DMS79 (cell line): ENCODE data around the gene CAPZA1.

Experiments used
- DNase-seq: peaks from one replicate; lab custom pipeline; 2025; lab: John Stamatoyannopoulos, UW

The CAPZA1 gene

DNA sequence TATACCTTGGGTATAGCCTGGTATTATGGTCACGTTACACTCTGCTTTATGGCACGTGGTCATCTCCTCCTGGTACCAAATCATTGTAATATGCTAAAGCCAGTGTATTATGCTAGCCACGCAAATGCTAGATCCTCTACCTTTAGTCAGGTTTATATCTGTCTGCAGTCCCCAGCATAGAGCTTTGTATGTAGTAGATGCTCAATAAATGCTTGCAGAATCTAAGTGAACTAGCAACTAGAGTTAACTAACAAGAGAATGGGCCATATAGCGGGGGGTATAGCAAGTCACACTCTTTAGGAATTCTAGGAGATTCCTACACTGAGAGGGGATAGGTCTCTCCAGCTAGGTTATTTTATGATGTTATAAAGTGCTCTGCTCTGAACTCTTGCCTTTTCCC is 57.9 kb downstream of the CAPZA1 start:
- no peak for DNase-seq

DNA sequence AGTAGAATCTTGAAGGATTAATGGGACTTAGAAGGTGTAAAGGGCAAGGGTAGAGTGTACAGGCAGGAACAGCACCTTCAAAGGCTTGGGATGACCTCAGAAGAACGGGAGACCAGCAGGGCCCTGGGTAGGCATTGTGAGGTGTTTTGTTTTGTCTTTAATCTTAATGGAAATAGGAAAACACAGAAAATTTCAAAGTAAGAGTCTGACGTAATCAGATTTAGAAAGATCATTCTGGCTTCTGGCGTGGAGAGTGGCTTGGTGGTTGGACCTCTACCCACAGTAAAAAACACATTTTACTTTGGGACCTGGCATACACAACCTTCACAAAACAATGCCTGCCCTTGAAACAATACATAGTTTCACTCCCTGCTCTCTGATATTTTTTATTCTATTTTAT is 59.0 kb downstream of the CAPZA1 start:
- DNase-seq, result no peak

DNA sequence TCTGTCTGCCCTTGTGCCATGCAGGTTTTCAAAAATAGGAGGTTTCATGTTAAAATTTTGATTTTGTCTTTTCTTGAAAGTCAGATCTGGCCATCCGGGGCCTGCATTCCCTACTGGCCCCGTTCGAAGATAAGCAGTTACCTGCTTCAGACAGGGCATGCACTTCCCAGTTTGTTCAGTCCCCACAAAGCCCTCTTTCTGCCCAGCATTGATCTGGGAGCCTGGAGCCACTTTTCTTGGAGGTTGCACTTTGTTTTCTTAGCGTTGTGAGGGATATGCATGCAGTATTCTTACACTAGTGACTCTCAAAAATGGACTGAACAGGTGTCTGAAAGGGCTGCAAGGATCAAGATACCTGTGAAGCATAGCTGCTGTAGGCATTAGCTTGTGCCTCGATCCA is 66.3 kb downstream of the CAPZA1 start:
- no peak for DNase-seq

DNA sequence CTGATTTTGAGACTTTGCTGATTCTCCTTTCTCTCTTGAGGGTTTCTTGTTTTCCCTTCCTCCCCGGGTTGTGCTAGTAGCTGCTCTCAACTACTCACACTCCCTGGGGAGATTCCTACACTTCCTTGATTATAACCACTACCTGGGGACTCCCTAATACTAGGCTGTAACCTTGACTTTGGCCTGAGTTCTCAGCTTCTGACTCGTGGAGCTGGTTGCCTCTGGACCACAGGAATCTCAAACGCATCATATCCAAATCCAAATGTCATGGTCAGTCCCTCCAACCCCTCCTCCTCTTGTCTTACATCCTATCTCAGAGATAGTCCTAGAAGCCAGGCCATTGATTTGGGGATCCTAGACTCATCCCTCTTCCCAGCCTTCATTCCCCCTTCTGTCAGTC is 66.8 kb downstream of the CAPZA1 start:
- no peak for DNase-seq

DNA sequence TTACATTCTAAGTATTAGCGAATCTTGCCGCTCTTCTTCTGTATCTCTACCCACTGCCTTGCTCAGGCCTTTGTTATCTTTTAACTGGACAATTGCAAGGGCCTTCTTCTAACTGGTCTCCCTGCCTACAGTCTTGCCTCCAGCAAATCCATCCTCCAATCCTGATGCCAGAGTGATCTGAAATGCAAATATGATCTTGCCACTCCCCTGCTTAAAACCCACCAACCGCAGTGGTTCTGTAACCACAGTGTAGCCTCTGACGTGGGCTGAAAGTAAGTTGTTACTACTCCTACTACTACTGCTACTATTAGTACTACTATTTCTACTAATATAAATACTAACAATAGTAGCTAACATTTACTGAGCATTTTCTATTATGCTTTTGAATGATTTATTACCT is 67.2 kb downstream of the CAPZA1 start:
- no peak for DNase-seq

DNA sequence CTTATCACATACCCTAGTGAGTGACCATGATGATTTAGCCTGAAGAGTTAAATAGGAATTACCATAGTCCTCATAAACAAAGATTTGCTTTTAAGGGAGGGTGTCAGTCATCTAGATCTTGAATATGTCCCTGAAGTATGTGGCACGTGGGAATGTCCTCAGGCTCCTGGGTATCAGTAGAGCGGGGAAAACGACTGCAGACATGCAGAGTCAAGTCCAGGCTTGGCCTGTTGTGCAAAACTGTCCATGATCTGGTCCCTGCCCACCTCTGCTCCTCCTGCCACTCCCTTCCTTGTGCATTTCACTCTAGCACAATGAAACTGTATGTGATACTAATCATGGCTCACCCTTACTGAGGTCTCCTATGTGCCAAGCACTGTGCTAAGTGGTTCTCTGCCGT is 67.7 kb downstream of the CAPZA1 start:
- DNase-seq, result no peak

DNA sequence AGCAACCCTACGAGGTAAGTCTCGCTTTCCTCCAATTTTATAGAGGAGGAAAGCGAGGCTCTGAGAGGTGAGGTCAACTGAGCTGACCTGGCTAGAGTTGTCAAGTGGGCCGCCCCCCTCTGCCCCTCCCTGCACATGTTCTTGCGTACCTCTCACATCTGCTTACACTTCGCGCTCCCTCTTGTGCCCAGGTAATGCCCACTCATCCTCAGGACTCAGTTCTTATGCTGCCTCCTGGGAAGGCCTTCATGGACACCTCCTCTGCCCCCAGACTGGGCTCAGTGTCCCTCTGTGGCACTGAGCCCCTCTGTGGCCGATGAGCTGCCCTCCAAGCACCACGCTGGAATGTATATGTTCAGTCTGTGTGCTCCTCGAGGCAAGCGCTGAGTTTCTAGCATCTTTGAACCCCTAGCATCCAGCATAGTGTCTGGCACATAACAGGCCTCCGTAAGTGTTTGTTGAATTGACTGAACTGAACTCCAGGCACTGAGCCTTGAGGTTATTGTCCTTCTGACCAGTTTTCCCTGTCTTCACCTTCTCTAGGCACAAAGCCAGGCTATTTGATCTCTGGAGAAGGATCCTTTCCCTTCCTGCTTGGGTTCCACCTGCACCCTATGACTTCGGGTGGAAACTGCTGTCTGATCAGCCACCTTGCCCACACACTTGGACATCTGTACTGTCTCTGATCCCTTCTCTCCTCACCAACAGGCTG is 68.3 kb downstream of the CAPZA1 start:
- no peak for DNase-seq

DNA sequence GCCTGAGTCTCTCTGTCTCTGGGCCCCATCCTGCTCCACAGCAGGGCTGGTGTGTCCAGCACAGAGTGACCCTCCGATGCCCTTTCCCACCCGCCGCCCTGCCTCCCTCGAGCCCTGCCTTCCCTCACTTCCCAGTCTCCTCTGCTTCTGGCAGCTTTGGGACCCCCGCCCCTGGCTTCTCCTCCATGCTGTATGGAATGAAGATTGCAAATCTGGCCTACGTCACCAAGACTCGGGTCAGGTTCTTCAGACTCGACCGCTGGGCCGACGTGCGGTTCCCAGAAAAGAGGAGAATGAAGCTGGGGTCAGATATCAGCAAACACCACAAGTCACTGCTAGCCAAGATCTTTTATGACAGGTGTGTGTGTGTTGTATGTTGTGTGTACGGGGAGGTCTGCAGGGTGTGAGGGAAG is 69.2 kb downstream of the CAPZA1 start:
- no peak for DNase-seq

DNA sequence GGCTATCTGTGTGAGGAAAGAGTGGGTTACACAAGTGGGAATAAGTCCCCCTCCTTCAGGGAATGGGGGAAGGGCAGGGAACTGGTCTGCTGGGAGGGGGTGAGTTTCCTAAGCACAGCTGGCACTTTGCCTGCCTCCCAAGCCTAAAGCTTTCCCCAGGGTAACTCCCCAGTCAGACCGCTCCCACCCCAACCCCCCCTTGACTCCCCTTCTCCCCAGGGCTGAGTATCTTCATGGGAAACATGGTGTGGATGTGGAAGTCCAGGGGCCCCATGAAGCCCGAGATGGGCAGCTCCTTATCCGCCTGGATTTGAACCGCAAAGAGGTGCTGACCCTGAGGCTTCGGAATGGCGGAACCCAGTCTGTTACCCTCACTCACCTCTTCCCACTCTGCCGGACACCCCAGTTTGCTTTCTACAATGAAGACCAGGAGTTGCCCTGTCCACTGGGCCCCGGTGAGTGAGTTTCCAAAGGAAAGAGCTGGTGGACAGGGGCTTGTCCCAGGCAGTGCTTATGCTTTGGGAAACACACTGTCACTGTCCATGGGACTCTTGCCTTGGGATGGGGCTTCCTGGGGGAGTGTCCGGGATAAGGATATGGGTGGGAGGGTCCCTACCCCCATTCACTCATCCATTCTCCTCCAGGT is 69.7 kb downstream of the CAPZA1 start:
- no peak for DNase-seq

DNA sequence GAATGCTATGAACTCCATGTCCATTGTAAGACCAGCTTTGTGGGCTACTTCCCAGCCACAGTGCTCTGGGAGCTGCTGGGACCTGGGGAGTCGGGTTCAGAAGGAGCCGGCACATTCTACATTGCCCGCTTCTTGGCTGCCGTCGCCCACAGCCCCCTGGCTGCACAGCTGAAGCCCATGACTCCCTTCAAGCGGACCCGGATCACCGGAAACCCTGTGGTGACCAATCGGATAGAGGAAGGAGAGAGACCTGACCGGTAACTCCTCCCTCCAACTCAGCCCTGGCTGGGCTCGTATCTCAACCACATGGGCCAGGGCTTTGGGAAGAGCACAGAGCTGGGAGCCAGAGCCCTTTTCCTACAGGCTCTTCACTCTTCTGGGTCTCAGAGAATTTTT is 70.2 kb downstream of the CAPZA1 start:
- DNase-seq, result no peak

DNA sequence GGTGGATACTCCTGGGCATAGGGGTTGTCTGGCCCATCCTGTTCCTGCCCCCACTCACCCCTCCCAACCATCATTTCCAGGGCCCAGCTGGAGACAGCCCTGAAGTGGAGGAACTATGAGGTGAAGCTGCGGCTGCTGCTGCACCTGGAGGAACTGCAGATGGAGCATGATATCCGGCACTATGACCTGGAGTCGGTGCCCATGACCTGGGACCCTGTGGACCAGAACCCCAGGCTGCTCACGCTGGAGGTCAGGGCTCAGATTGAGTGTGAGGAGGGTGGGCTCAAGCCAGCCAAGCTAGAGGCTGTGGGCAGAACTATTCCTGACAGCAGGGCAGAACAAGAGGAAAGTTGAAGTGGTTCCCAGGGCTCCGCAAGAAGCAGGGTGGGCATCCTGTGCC is 73.0 kb downstream of the CAPZA1 start:
- DNase-seq, result no peak

DNA sequence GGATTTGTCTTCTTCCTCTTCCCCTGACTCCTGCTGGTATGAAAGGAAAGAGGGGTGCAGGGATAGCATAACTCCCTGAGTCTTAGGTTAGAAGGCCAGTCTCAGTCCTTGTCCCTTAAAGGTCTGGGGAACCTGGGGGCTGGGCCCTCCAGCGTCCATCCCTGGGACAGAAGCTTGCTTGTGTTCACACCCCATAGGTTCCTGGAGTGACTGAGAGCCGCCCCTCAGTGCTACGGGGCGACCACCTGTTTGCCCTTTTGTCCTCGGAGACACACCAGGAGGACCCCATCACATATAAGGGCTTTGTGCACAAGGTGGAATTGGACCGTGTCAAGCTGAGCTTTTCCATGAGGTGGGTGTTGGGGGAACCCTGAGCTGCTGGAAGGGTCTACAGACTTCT is 74.2 kb downstream of the CAPZA1 start:
- DNase-seq, result no peak

DNA sequence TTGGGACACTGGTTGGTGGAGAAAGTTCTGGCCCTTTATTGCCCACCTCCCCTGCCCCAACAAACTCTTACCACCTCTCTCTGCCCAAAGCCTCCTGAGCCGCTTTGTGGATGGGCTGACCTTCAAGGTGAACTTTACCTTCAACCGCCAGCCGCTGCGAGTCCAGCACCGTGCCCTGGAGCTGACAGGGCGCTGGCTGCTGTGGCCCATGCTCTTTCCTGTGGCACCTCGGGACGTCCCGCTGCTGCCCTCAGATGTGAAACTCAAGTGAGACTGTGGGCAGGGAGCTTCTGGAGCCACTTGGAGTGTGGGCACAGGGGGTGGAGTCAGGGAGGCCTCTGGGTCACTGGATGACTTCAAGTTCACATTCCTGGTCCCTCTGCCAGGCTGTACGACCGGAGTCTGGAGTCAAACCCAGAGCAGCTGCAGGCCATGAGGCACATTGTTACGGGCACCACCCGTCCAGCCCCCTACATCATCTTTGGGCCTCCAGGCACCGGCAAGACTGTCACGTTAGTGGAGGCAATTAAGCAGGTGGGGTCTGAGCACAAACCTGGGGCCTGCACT is 74.8 kb downstream of the CAPZA1 start:
- no peak for DNase-seq

DNA sequence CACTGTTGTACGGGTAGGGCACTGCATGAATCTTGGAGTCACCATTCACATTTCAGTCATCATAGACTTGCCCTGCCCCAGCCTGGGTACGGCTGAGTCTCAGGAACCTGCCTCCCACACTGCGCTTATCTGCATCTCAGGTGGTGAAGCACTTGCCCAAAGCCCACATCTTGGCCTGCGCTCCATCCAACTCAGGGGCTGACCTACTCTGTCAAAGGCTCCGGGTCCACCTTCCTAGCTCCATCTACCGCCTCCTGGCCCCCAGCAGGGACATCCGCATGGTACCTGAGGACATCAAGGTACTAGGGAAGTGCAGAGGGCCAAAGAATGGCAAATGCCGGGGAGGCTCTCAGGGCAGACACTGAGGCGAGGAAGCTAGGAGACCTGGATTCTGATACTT is 75.6 kb downstream of the CAPZA1 start:
- DNase-seq, result no peak

DNA sequence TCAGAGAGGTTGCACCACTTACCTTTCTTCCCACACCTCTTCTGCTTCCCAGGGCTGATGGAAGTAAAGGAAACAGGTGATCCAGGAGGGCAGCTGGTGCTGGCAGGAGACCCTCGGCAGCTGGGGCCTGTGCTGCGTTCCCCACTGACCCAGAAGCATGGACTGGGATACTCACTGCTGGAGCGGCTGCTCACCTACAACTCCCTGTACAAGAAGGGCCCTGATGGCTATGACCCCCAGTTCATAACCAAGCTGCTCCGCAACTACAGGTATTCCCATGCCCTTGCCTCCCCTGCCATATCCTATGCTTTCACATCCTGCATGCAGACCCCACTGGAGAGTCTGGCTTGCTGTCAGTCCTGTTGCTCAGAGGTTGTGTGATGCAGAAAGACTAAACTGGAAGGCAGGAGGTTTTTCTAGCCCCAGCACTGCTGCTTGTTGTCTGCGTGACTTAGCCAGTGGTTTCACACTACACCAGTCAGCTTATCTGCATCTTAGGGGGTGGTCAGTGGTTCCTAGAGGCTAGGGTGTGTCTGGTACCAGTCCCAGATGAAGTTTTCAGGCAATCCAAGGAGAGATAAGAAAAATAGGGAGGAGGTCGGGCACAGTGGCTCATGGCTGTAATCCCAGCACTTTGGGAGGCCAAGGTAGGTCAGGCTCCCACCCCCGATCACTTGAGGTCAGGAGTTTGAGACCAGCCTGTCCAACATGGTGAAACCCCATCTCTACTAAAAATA is 77.1 kb downstream of the CAPZA1 start:
- no peak for DNase-seq

DNA sequence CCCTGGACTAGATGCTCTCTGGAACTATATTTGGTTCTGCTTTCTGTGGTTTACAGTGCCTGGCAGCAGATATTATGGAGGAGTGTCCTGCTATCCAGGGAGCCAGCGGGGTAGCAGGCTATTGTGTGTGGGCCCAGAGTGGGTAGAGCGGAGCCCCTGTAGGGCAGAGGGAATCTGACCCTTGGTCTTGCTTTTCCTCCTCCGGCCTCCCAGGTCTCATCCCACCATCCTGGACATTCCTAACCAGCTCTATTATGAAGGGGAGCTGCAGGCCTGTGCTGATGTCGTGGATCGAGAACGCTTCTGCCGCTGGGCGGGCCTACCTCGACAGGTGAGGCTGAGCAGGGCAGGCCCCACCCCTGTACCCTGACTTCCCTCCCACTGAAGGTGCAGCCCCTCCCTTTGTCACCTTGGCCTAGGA is 78.2 kb downstream of the CAPZA1 start:
- DNase-seq, result no peak

DNA sequence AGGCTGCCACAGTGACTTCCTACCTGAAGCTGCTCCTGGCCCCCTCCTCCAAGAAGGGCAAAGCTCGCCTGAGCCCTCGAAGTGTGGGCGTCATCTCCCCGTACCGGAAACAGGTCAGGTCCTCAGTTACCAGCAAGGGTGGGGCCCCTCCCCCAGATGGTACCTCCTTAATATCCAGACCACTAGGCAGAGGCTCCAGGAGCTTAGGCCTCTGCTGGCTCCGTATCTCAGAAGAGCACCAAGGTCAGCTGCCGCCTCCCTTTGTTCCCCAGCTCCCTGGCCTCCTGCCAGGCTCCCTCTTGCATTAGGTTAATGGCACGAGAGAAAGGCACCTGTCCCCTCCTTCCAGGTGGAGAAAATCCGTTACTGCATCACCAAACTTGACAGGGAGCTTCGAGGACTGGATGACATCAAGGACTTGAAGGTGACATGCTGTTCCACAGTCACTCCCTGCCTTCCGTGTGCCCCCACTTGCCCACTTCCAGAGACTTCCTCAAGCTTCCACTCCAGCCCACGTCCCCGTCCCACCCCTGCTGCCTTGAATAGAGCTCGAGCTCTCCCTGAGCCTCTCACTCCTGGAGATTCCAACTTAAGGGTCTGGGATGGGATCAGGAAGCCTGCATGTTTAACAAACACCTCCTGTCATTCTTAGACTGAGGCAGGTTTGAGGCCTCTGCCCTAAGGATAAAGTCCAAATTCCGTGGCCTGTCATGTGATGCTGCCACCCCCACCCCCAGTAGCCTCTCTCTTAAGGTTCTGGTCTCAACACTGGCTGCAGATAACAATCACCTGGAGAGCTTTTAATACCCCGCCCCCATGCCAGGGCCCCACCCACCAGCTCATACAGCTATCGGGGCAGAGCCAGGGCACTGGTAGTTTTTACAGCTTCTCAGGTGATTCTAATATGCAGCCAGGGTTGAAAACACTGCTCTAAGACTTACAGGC is 79.0 kb downstream of the CAPZA1 start:
- DNase-seq, result peak; percentile 85

DNA sequence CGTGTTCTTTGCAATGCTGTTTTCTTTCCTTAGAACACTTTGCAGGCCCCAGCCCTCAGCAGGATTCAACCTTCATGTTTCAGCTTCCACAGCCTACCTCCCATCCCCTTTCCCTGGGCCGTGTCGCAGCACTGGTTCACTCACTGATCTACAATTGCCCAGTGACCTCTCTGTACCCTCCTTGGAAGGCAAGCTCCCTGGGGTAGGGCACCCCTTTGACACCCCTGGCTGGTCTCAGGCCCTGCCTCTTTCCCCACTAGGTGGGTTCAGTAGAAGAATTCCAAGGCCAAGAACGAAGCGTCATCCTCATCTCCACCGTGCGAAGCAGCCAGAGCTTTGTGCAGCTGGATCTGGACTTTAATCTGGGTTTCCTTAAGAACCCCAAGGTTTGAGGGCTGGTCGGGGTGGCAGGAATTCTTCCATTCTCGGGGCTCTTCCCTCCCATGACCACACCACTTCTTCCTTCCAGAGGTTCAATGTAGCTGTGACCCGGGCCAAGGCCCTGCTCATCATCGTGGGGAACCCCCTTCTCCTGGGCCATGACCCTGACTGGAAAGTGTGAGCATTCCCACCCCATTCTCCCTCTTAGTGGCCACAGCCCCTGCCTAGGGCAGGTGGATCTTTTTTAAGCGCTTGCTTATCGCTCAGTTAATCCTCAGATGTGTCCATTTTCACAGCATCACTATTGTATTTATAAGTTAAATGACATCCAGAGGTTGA is 80.0 kb downstream of the CAPZA1 start:
- no peak for DNase-seq

DNA sequence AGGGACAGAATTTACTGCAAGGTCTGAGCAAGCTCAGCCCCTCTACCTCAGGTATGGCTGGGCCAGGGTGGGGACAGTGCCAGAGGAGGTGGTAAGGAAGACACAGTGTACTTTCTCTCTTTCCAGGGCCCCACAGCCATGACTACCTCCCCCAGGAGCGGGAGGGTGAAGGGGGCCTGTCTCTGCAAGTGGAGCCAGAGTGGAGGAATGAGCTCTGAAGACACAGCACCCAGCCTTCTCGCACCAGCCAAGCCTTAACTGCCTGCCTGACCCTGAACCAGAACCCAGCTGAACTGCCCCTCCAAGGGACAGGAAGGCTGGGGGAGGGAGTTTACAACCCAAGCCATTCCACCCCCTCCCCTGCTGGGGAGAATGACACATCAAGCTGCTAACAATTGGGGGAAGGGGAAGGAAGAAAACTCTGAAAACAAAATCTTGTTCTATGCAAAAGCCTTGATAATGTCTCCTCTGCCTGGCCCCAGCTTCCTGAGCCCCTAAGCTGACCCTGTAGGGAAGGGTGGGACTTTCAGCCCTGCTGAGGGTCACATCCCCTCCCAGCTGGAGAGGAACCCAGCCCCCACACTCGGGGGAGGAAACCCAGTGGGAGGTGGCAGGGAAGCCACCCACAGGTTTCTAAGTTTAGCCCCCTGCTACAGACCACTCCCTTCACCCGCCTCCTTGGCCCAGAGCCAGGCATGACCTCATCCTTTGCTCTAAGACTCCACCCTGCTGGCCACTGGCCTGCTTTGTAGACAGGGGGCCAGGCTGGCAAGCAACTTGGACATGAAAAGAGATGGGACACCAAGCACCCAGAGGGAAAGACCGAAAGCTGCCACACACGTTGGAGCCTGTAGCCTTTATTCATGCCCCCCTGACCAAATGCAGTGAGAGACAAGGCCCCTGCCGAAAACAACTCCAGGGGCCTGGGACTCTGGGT is 80.9 kb downstream of the CAPZA1 start:
- no peak for DNase-seq
